Activated T-cell treated with anti-CD3 and anti-CD28 coated beads for 1 hour (primary cell): ENCODE data around the gene SCLY.
"Not testable (repeated sequence)": the region's sequence is repeated elsewhere in the genome, so short reads cannot be mapped to it uniquely, and the experiment has no call there.

Experiments
- DNase-seq: peaks from one replicate; pipeline ENCODE4 v3.0.0-alpha.2; 2020; ENCODE audit warnings: low read depth

SCLY gene

DNA sequence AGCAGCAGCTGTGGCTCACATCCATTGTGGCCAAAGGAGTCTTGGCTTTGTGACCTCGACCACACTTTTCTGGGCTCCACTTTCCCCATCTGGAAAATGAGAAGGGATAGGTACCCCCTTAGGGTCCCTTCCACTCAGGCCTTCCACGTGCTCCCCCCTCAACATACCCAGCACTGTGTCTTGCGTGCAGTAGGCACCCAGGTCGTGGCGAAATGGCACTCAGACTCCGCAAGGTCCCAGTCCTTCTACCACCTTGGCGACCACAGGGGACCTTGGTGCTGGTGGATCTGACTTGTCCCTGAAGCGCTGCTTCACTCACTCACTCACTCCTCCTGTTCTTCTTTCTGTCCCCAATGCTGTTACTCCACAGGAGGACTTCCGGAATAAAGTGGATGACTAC is 19.9 kb upstream of the SCLY start:
- no peak for DNase-seq

- no peak for DNase-seq
These were observed 18.7 kb upstream of the SCLY start for GRCh38 chr2:238042090-238042489.

GRCh38 chr2:238042849-238043584 is 17.8 kb upstream of the SCLY start:
- DNase-seq: no peak

- DNase-seq: no peak
These were observed 16.9 kb upstream of the SCLY start for GRCh38 chr2:238043851-238044250.

GRCh38 chr2:238045575-238045974 is 15.2 kb upstream of the SCLY start:
- no peak for DNase-seq

DNA sequence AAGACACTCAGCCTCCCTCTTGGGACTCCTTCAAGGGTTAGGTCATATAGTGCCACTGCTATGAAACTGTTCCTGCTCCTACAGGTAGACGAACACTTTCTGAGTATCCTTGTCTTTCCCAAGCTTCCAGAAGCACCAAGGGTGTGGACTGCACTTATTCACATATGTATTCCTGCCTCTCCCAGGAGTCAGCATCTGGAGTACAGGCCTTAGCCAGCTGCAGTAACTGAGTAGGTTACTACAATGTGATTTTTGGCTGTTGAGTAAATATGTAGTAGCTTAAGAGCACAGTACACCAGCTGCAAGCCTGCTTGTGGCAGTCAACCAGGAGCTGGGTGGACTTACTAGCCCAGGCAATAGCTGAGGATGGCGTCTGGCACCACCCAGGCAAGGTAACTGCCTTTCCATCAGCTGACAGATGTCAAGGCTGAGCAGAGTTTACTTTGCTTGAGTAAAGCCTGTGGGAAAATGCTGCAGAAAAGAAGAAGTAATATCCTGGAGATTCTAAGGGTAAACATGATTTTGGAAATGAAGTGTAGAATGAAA is 14.0 kb upstream of the SCLY start:
- no peak for DNase-seq

- DNase-seq: no peak
These were observed 7.5 kb upstream of the SCLY start for GRCh38 chr2:238053191-238053776.

- no peak for DNase-seq
These were observed 5.0 kb upstream of the SCLY start for GRCh38 chr2:238055841-238056240.

- not testable (repeated sequence) for DNase-seq
These were observed 2.9 kb upstream of the SCLY start for GRCh38 chr2:238057696-238058575.

DNA sequence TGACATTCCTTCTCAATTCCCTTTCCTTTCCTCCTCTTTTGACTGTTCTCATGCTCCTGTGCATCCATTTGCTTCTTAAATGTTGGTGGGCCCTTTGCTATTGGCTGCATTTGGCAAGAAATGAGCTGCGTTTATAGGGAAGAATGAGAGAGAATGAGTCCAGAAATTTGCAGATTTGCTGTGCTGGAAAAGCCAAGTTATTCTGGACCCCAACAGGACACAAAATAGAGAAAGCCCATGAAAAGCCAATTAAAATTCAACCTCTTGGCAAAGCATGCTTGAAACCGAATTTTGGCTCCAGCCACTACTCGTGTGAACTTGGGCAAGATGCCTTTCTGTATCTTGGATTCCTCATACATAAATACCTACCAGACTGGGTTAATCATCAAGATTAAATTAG is 1.3 kb upstream of the SCLY start:
- DNase-seq: no peak

DNA sequence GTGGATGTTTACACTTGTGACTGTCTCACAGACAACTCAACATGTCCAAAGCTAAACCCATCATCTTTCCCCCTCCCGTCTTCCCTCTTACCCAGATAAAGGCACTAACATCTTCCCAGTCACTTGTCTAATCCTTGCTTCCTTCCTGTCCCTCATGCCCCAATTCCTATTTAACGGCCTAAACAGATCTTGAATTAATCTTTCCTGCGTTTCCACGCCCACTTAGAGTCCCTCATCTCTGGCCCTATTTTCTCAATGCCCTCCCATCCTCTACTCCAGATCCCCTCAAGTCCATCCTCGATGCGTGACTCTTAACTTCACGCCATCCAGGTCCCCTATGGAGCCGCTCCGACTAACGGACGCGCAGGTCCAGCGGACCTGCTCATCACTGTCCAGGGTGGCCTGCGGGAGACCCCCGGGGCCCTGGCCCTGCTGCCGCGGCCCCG is 682 bp upstream of the SCLY start:
- no peak for DNase-seq

- DNase-seq: peak; percentile 16
These were observed 758 bp downstream of the SCLY start for GRCh38 chr2:238061315-238062202.

- no peak for DNase-seq
These were observed 2.8 kb downstream of the SCLY start for GRCh38 chr2:238063414-238064189.

- no peak for DNase-seq
These were observed 3.6 kb downstream of the SCLY start for GRCh38 chr2:238064376-238064775.

- DNase-seq: no peak
These were observed 4.5 kb downstream of the SCLY start for GRCh38 chr2:238065071-238065846.

DNA sequence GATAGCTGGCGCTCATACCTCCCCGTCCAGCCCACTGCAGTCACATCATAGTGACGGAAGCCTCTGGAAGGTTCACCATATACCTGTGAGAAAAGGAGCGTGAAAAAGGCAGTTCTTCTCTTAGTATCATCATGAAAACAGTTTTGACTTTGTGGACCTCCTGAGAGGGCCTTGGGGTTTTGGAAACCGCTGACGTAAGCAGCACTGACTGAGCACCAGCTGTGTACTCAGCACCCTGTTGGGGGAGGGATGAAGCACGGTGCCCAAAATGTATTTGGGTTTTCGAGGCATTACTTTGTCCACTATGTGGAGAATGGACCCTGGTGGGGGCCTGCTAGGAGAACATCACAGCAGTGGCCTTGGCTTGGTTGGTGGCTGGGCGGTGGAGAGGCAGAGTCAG is 5.4 kb downstream of the SCLY start:
- DNase-seq: no peak

DNA sequence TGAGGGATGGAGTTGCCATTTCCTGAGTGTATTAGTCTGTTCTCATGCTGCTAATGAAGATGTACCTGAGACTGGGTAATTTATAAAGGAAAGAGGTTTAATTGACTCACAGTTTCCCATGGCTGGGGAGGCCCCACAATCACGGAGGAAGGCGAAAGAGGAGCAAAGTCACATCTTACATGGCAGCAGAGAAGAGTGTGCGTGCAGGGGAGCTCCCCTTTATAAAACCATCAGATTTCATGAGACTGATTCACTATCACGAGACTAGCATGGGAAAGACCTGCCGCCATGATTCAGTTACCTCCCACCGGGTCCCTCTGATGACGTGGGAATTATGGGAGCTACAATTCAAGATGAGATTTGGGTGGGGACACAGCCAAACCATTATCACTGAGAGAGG is 5.9 kb downstream of the SCLY start:
- not testable (repeated sequence) for DNase-seq

DNA sequence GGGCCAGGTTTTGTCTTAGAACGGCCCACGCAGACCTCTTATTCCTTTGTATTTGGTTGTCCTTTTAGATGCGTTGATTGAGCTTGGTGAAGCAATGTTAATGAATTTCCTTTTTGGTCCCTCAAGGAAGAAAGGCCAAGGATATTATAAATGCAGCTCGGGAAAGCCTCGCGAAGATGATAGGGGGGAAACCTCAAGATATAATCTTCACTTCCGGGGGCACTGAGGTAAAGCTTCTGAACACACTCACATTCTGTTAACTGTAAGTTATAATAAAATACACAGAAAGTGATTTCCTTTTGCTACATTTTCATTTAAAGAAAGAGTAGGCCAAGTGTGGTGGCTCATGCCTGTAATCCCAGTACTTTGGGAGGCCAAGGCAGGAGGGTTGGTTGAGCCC is 7.1 kb downstream of the SCLY start:
- no peak for DNase-seq

GRCh38 chr2:238069021-238069709 is 8.4 kb downstream of the SCLY start:
- no peak for DNase-seq
